GM18861 (cell line): ENCODE measurements around the gene NEK11.
"Not testable (repeated sequence)": the region's sequence is repeated elsewhere in the genome, so short reads cannot be mapped to it uniquely, and the experiment has no call there.

Experiments used
- ATAC-seq: cut with Tn5 transposase; IDR thresholded peaks from one replicate; pipeline ENCODE4 v1.9.1; 2021; ENCODE audit not compliant: unreplicated experiment

The NEK11 gene

GRCh38 chr3:131038326-131038725, 11.6 kb downstream of the NEK11 start:
- ATAC-seq = no peak

GRCh38 chr3:131042271-131042985, 15.8 kb downstream of the NEK11 start:
- not testable (repeated sequence) for ATAC-seq

GRCh38 chr3:131047582-131047981, 20.9 kb downstream of the NEK11 start:
- ATAC-seq = no peak

GRCh38 chr3:131048030-131048429, 21.4 kb downstream of the NEK11 start:
- no peak for ATAC-seq

GRCh38 chr3:131050001-131050400, 23.3 kb downstream of the NEK11 start:
- no peak for ATAC-seq

GRCh38 chr3:131053043-131053859, 26.6 kb downstream of the NEK11 start:
- ATAC-seq = no peak

GRCh38 chr3:131067983-131068382, 41.3 kb downstream of the NEK11 start:
- no peak for ATAC-seq

- no peak for ATAC-seq
These were observed 45.5 kb downstream of the NEK11 start for GRCh38 chr3:131072099-131072559.

- no peak for ATAC-seq
These were observed 46.2 kb downstream of the NEK11 start for GRCh38 chr3:131072845-131073244.

GRCh38 chr3:131075632-131076328, 49.1 kb downstream of the NEK11 start:
- ATAC-seq = no peak

GRCh38 chr3:131077904-131078303, 51.2 kb downstream of the NEK11 start:
- ATAC-seq = no peak

GRCh38 chr3:131079086-131079485, 52.4 kb downstream of the NEK11 start:
- ATAC-seq = no peak

GRCh38 chr3:131081224-131081623, 54.5 kb downstream of the NEK11 start:
- ATAC-seq = no peak

GRCh38 chr3:131082246-131082645, 55.6 kb downstream of the NEK11 start:
- ATAC-seq = no peak

- no peak for ATAC-seq
These were observed 56.5 kb downstream of the NEK11 start for GRCh38 chr3:131082871-131083863.

- no peak for ATAC-seq
These were observed 65.1 kb downstream of the NEK11 start for GRCh38 chr3:131091768-131092167.

GRCh38 chr3:131107637-131108433, 81.2 kb downstream of the NEK11 start:
- ATAC-seq = no peak

- no peak for ATAC-seq
These were observed 82.5 kb downstream of the NEK11 start for GRCh38 chr3:131109156-131109555.

- no peak for ATAC-seq
These were observed 83.4 kb downstream of the NEK11 start for GRCh38 chr3:131110087-131110486.

- no peak for ATAC-seq
These were observed 87.6 kb downstream of the NEK11 start for GRCh38 chr3:131114256-131114655.
